SK-N-MC (cell line): ENCODE results near the gene SLC2A4.
A peak's percentile ranks its signal among the peaks of the same experiment; 100 is the strongest.

ENCODE experiments used
- DNase-seq: peaks from one replicate; pipeline ENCODE4 v3.0.0-alpha.2; 2011; ENCODE audit warnings: low read depth, low spot score
- H3K27ac ChIP-seq: fragments of 200-600 bp; sonication (generic); 2 replicates; pipeline ENCODE4 v1.5.1; 2016; ENCODE audit warnings: mixed run types
- H3K36me3 ChIP-seq: fragments of 200-600 bp; sonication (generic); 2 replicates; pipeline ENCODE4 v1.6.1; 2017; ENCODE audit warnings: antibody characterized with exemption, low read length, mixed read lengths; ENCODE audit not compliant: insufficient read depth
- H3K4me3 ChIP-seq: fragments of 200-600 bp; sonication (generic); 2 replicates; pipeline ENCODE4 v1.5.1; 2016
- H3K9ac ChIP-seq: fragments of 200-600 bp; sonication (generic); 2 replicates; pipeline ENCODE4 v1.8.0; 2017; ENCODE audit warnings: mixed run types, mixed read lengths; ENCODE audit not compliant: insufficient read length
- H3K9me3 ChIP-seq: fragments of 200-600 bp; sonication (generic); 2 replicates; pipeline ENCODE4 v1.6.1; 2017; ENCODE audit warnings: low read depth, mild to moderate bottlenecking, antibody characterized with exemption, low read length, moderate library complexity, mixed read lengths
- EZH2 ChIP-seq: fragments of 200-600 bp; sonication (generic); IDR thresholded peaks from one replicate; pipeline ENCODE4 v1.6.1; 2017; ENCODE audit warnings: antibody characterized with exemption
- FOXP2 ChIP-seq: optimal IDR thresholded peaks from 2 replicates; pipeline ENCODE3; 2011; ENCODE audit warnings: mild to moderate bottlenecking, moderate library complexity; ENCODE audit not compliant: insufficient read depth; ENCODE audit errors: extremely low read length, control extremely low read depth
- POLR2AphosphoS5 ChIP-seq: IDR thresholded peaks from 2 replicates; pipeline ENCODE4 v1.6.1; 2012; ENCODE audit warnings: mild to moderate bottlenecking, low read depth, low read length, borderline replicate concordance

The SLC2A4 gene

DNA sequence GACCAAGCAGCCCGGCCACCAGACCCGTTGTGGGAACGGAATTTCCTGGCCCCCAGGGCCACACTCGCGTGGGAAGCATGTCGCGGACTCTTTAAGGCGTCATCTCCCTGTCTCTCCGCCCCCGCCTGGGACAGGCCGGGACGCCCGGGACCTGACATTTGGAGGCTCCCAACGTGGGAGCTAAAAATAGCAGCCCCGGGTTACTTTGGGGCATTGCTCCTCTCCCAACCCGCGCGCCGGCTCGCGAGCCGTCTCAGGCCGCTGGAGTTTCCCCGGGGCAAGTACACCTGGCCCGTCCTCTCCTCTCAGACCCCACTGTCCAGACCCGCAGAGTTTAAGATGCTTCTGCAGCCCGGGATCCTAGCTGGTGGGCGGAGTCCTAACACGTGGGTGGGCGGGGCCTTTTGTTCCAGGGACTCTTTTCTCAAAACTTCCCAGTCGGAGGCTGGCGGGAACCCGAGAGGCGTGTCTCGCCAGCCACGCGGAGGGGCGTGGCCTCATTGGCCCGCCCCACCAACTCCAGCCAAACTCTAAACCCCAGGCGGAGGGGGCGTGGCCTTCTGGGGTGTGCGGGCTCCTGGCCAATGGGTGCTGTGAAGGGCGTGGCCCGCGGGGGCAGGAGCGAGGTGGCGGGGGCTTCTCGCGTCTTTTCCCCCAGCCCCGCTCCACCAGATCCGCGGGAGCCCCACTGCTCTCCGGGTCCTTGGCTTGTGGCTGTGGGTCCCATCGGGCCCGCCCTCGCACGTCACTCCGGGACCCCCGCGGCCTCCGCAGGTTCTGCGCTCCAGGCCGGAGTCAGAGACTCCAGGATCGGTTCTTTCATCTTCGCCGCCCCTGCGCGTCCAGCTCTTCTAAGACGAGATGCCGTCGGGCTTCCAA lies at the start of gene SLC2A4:
TSS of gene SLC2A4 (plus strand) at position 645 of the 879 bp plus-strand sequence. CDS start at position 862, 217 bp downstream.
- peak; percentile 61 for DNase-seq
- Histone ChIP-seq H3K9ac (peak within 1 kb of the TSS; percentile 64), H3K4me3 (peak within 1 kb of the TSS; percentile 87), H3K9me3 (no peaks in the 10 kb centered on the region), H3K27ac (no peak within 1 kb of the TSS), H3K36me3 (no peaks in the 10 kb centered on the region)
- TF ChIP-seq FOXP2 (no peak), POLR2AphosphoS5 (no peak), EZH2 (no peak)

DNA sequence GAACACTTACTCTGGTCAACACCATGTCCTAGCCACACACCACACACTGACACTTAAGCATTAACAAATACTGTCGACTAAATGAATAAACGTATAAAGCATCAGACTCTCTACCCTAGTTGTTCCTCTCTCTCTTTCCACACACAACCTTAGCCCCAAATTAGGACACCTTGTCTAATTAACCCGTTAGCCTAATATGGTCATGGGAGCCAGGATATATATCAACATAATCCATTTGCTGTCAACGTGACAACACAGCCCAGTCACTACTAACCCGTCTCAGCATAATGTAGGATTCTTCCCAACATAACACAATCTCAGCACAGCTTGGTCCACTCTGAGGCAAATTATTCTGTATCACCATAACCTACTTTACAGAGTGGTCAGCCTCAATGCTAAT lies 49.4 kb upstream of the SLC2A4 start:
- H3K36me3 ChIP-seq: peaks cover 59% of the 10 kb centered on the region
- no peak for TF ChIP-seq POLR2AphosphoS5
- TF ChIP-seq EZH2: no peak
- no peak for TF ChIP-seq FOXP2
- H3K27ac ChIP-seq: no peak overlapping the region
- peak overlapping the region; percentile 80 for H3K4me3 ChIP-seq
- no peak for DNase-seq
- no peaks in the 10 kb centered on the region for H3K9me3 ChIP-seq
- peak overlapping the region; percentile 62 for H3K9ac ChIP-seq

DNA sequence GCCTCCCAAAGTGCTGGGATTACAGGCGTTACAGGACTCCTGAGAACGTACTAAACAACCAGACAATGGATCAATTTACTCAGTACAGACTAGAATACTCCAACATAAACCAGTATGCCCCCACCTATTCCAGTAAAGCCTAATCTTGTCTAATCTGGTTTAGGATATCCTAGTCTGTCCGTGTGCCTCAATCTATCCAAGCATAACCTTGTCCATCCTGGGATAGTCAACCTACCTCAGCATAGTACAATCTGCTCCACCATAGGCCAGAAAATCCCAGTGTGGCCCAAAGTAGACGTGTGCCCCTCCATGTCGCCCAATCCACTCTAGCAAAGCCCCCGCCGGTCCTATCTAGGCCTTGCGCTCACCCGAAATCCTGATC lies 47.8 kb upstream of the SLC2A4 start:
- no peaks in the 10 kb centered on the region for H3K9me3 ChIP-seq
- TF ChIP-seq POLR2AphosphoS5 (no peak), EZH2 (no peak), FOXP2 (no peak)
- peak overlapping the region; percentile 88 for H3K9ac ChIP-seq
- peak overlapping the region; percentile 80 for H3K4me3 ChIP-seq
- H3K36me3 ChIP-seq: peaks cover 48% of the 10 kb centered on the region
- DNase-seq: no peak
- H3K27ac ChIP-seq: peak overlapping the region; percentile 80

DNA sequence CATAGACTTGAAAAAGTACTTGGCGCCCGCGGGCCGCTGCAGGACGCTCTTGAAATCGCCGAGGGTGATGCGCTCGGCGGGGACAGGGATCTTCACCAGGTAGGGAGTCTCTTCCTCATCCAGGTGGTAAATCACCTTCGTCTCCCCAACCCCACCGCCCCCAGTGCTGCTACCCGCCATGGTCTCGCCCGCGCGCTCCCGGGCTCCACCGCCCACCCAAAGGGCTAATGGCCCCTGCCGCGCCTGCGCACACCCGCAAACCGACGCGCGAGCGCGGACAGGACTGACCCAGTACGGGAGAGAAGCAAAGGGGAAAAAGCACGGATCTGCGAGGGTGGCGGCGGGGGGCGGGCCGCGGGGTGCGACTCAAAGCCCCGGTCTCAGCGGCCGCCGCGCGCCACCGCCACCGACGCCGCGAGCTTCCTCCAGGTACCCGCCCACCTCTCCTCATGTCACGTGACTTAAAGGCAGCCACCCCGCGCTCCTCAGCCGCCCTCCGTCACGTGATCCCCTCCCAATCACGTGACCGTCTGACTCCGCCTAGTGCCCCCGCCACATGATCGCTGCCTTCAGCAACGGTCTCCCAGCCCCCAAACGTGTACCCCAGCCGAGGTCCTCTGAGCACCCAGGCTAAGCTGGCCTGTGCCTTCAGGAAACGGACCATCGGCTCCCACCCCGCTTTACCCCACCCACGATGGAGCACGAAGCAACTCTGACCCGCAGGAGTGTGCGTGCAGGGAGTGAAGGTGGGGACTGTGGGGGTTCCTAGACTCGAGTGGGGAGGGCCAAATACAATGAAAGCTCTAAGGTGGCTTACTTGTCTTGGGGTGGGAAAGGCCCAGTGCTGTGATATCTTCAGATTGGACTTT lies 47.2 kb upstream of the SLC2A4 start, which contains the start of gene DVL2:
TSS of gene DVL2 (minus strand) at position 435 of the 869 bp plus-strand sequence. CDS start at position 180, 255 bp downstream.
- DNase-seq: no peak

DNA sequence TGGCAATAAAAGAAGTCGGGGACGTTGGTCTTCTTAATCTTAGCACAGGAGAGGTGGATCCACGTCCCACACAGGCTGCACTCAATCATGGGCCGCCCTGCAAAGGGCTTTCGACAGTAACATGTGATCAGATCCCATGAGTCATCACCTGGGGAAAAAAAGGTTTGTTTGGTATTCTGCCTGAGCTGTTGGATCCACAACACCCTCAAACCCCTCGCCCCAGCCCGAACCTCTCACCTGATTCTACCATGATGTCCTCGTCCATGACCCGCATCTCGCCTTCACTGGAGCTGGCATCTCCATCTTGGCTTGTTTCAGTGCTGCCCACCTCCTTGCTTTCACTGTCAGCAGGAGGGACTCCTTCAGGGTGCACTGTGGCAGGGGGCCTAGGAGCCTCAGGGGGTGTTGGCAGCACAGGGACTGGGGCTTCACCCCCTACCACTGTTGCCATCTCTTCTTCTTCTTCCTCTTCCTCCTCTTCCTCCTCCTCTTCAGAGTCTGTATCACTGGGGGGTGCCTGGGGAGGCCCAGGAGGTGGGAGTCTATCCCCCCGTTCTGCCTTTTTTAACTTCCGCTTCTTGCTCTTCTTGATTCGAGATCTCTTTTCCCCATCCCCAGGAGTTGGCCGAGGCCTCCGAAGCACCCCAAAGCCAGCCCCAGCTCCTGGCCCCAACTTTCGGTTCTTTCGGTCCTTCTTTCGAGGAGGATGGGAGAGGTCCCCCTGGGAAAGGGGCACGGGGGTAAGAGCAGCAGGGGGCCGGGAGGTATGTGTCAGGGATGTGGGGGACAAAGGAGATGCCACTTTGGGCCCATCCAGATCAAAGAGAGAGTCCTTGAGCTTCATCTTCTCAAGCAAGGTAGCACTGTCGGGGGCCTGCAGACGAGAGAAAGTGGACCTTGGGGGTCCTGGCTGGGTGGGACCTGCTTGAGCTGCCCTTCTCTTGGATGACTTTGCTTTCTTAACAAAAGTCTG lies 45.5 kb upstream of the SLC2A4 start:
- no peak overlapping the region for H3K9ac ChIP-seq
- no peak for DNase-seq
- TF ChIP-seq POLR2AphosphoS5: no peak
- no peak for TF ChIP-seq EZH2
- TF ChIP-seq FOXP2: no peak
- H3K36me3 ChIP-seq: peaks cover 40% of the 10 kb centered on the region
- no peak overlapping the region for H3K4me3 ChIP-seq
- H3K9me3 ChIP-seq: no peaks in the 10 kb centered on the region
- H3K27ac ChIP-seq: peak overlapping the region; percentile 95; the same call in 1 of the 2 replicates

More for the DNA sequence above, 47.2 kb upstream of the SLC2A4 start, which contains the start of gene DVL2:
- Histone ChIP-seq H3K9ac (peak within 1 kb of the TSS; percentile 88), H3K27ac (peak within 1 kb of the TSS; percentile 80), H3K9me3 (no peaks in the 10 kb centered on the region), H3K36me3 (peaks cover 41% of the 10 kb centered on the region), H3K4me3 (peak within 1 kb of the TSS; percentile 80)
- TF ChIP-seq POLR2AphosphoS5 (peak; percentile 94), EZH2 (no peak), FOXP2 (no peak)

DNA sequence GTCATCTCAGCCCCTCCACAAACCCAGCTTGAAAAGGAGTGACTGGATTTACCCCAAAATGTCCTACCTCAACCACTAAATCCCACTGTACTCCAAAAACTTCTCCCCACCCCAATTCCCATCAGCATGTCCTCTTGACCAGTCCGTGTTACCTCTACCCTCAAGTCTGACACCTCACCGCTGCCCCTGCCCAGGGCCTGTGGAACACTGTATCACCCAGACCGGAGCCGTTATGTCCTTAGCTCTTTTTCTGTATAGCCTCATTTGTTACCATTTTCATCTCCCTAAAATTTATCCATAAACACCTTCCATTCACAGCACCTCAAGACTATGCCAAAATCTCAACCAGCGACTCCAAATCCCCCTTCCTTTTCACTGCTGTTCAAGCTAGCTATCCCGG lies 44.7 kb upstream of the SLC2A4 start:
- Histone ChIP-seq H3K27ac (peak overlapping the region; percentile 95), H3K4me3 (peak overlapping the region; percentile 95; the same call in 1 of the 2 replicates), H3K36me3 (peaks cover 42% of the 10 kb centered on the region), H3K9me3 (no peaks in the 10 kb centered on the region), H3K9ac (peak overlapping the region; percentile 95)
- DNase-seq: no peak
- no peak for TF ChIP-seq EZH2
- TF ChIP-seq POLR2AphosphoS5: no peak
- TF ChIP-seq FOXP2: no peak

DNA sequence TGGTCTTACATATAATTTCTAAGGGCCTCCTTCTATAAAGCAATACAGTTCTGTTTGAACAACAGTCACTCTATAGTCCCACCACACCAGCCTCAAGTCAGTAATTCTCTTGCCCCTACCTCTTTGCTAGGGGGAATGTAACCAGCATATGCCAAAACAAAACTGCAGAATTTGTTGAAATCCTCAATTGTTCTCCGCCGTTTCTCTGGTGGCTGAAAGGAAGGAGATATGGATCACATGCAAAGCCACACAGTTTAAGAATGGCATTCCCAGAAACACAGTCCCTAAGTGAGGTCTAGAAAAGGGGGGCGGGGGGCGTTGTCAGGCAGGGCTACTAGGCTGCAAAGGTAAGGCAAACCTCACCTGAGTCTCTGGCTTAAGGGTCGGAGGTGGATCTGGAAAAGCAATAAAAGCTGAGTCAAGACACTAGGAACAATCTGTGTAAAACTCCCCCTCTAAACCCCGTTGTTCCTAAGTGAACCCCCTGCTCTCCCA lies 44.2 kb upstream of the SLC2A4 start:
- peaks cover 42% of the 10 kb centered on the region for H3K36me3 ChIP-seq
- H3K9ac ChIP-seq: peak overlapping the region; percentile 95

More for the DNA sequence above, 44.2 kb upstream of the SLC2A4 start:
- Histone ChIP-seq H3K27ac (peak overlapping the region; percentile 95), H3K9me3 (no peaks in the 10 kb centered on the region), H3K4me3 (peak overlapping the region; percentile 95)
- DNase-seq: no peak
- TF ChIP-seq FOXP2: no peak
- TF ChIP-seq POLR2AphosphoS5: no peak
- TF ChIP-seq EZH2: no peak
